T-cell (primary cell): ENCODE results near the gene DLX1. TPM values are rescaled to one million over a fixed set of nuclear protein-coding genes. Genes with fewer than 3 reads are reported as not detected.

Experiments
- ATAC-seq, 4 experiments: fragments of 200-7000 bp in 3 of 4; fragments of 150-1000 bp in 1 of 4; cut with Tn5 transposase; replicated peaks in 1 of 4; 1 replicate in 3 of 4; 2 replicates in 1 of 4; pipeline ENCODE4 v1.10.0; 2021; ENCODE audit warnings: moderate library complexity in 3 of 4, mild to moderate bottlenecking in 2 of 4, moderate number of reproducible peaks in 1 of 4
- CTCF ChIA-PET, 2 donors: fragments of 300-600 bp; sonication (Branson Sonifier 250); formaldehyde crosslinking; loops; one replicate each; lab custom pipeline; 2022; ENCODE audit warnings: antibody characterized with exemption in 2 of 2; lab: Charles Lee
- POLR2A ChIA-PET, 2 donors: fragments of 300-600 bp; sonication (Branson Sonifier 250); formaldehyde crosslinking; loops; one replicate each; lab custom pipeline; 2022; ENCODE audit warnings: antibody characterized with exemption in 2 of 2; lab: Charles Lee
- DNase-seq, 35 experiments: peaks; one replicate each; pipeline versions ENCODE4 v3.0.0 to v3.0.0-alpha.2; 2013 to 2023
- H3K27ac ChIP-seq: one replicate; pipeline ENCODE4 v1.5.1; 2013; ENCODE audit warnings: low read length
- H3K27me3 ChIP-seq, 2 experiments: replicated peaks in 1 of 2; 1 replicate in 1 of 2; 2 replicates in 1 of 2; pipeline versions ENCODE4 v1.6.1 to v1.7.0; 2013; ENCODE audit warnings: low read length in 1 of 2, mixed read lengths in 1 of 2; ENCODE audit not compliant: control insufficient read depth in 2 of 2, insufficient read depth in 2 of 2; ENCODE audit errors: extremely low read depth in 1 of 2
- H3K36me3 ChIP-seq, 2 donors: 1 replicate in 1 of 2; 2 replicates in 1 of 2; pipeline versions ENCODE4 v1.6.1 to v1.7.0; 2013; ENCODE audit warnings: low read length in 1 of 2; ENCODE audit not compliant: control insufficient read depth in 2 of 2, insufficient read depth in 1 of 2; ENCODE audit errors: extremely low read depth in 1 of 2
- H3K4me1 ChIP-seq, 2 experiments: 1 replicate in 1 of 2; 2 replicates in 1 of 2; pipeline versions ENCODE4 v1.6.1 to v1.7.0; 2013; ENCODE audit warnings: low read length in 2 of 2, mixed read lengths in 1 of 2; ENCODE audit not compliant: insufficient read depth in 2 of 2, control insufficient read depth in 1 of 2; ENCODE audit errors: extremely low read depth in 1 of 2
- H3K4me3 ChIP-seq, 2 donors: 1 replicate in 1 of 2; 2 replicates in 1 of 2; pipeline versions ENCODE4 v1.5.1 to v1.7.0; 2013; ENCODE audit warnings: mild to moderate bottlenecking in 2 of 2, low read length in 1 of 2, moderate library complexity in 1 of 2; ENCODE audit not compliant: control insufficient read depth in 1 of 2; ENCODE audit errors: extremely low read depth in 1 of 2
- H3K9me3 ChIP-seq: 2 replicates; pipeline ENCODE4 v1.7.0; 2013
- H3K27ac Mint-ChIP-seq, 2 donors: one replicate each; pipeline ENCODE4 v1.8.0; 2020 to 2021; ENCODE audit warnings: mild to moderate bottlenecking in 2 of 2, mixed read lengths in 2 of 2
- H3K27me3 Mint-ChIP-seq, 2 donors: one replicate each; pipeline ENCODE4 v1.8.0; 2021 to 2022; ENCODE audit warnings: mixed read lengths in 2 of 2
- H3K36me3 Mint-ChIP-seq: one replicate; pipeline ENCODE4 v1.8.0; 2021; ENCODE audit warnings: mixed read lengths
- H3K4me1 Mint-ChIP-seq, 3 donors: one replicate each; pipeline ENCODE4 v1.8.0; 2020 to 2022; ENCODE audit warnings: mixed read lengths in 3 of 3, mild to moderate bottlenecking in 1 of 3
- H3K4me3 Mint-ChIP-seq, 3 donors: one replicate each; pipeline ENCODE4 v1.8.0; 2020 to 2022; ENCODE audit warnings: mild to moderate bottlenecking in 3 of 3, mixed read lengths in 3 of 3, moderate library complexity in 3 of 3
- H3K9me3 Mint-ChIP-seq, 3 donors: one replicate each; pipeline ENCODE4 v1.8.0; 2020 to 2022; ENCODE audit warnings: mixed read lengths in 3 of 3
- WGBS: methylation state at CpG from one replicate; pipeline ENCODE4 v1.1.5; 2013; ENCODE audit warnings: missing lambda C conversion rate; ENCODE audit not compliant: insufficient coverage; 5-methylcytosine and 5-hydroxymethylcytosine counted together
- total RNA-seq, 35 experiments: library from RNA in 6 of 35; stranded (reverse) in 6 of 35; fragments of 120-200 nt in 1 of 35; gene quantifications; one replicate each; pipeline versions ENCODE4 v1.2.1 to v1.2.4 and lab custom pipeline; 2013 to 2026

The DLX1 gene
- total RNA-seq, 5 donors from 2014 or later (not counting 1 experiment from before 2014, with no cell fraction given), result not detected

- peaks cover 53 to 82% of the 10 kb centered on the region in 2 donors for H3K27me3 Mint-ChIP-seq
- 6% methylated on average over 67 of the region's 72 CpGs for WGBS
- no peaks in the 10 kb centered on the region for H3K36me3 Mint-ChIP-seq
- Histone ChIP-seq H3K36me3 (no peaks in the 10 kb centered on the region), H3K9me3 (no peaks in the 10 kb centered on the region), H3K4me3 (peak overlapping the region in 1 of 2 donors; percentile 77), H3K4me1 (peaks cover 39 to 89% of the 10 kb centered on the region in 2 experiments), H3K27ac (no peak overlapping the region), H3K27me3 (peaks cover 13 to 94% of the 10 kb centered on the region in 2 experiments)
- ATAC-seq (no peak), DNase-seq (peak in 2 of 35 experiments; percentile 25 to 32)
- peak overlapping the region in 1 of 2 donors; percentile 27 for H3K27ac Mint-ChIP-seq
- ChIA-PET POLR2A (no interaction called here), CTCF (no interaction called here)
- peak overlapping the region in 2 of 3 donors; percentile 28 to 86 for H3K4me3 Mint-ChIP-seq
- no peaks in the 10 kb centered on the region for H3K9me3 Mint-ChIP-seq
- peaks cover 53 to 67% (median 63%) of the 10 kb centered on the region in 3 donors for H3K4me1 Mint-ChIP-seq
These were observed 15.0 kb downstream of the DLX1 start for GRCh38 chr2:172100080-172100934.

GRCh38 chr2:172100935-172101820 lies 15.9 kb downstream of the DLX1 start:
- Mint-ChIP-seq H3K4me3 (peak overlapping the region; percentile 75 to 86 (median 75)), H3K27me3 (peaks cover 52 to 82% of the 10 kb centered on the region in 2 donors), H3K27ac (peak overlapping the region in 1 of 2 donors; percentile 27), H3K36me3 (no peaks in the 10 kb centered on the region), H3K9me3 (no peaks in the 10 kb centered on the region), H3K4me1 (peaks cover 49 to 65% (median 60%) of the 10 kb centered on the region in 3 donors)
- no peaks in the 10 kb centered on the region for H3K36me3 ChIP-seq
- H3K4me1 ChIP-seq, result peaks cover 34 to 88% of the 10 kb centered on the region in 2 experiments
- DNase-seq (peak in 2 of 35 experiments; percentile 16 to 42), ATAC-seq (peak in 1 of 4 experiments; percentile 9)
- H3K27me3 ChIP-seq, result peaks cover 17 to 94% of the 10 kb centered on the region in 2 experiments
- H3K9me3 ChIP-seq, result no peaks in the 10 kb centered on the region
- CTCF ChIA-PET, result interaction anchor here (0.7 to 1.4 kb wide), 6 partner anchors 8 to 393 kb away, joined by 3 to 4 read pairs (median 4); partner anchors contain the start of gene HAT1 (in 1 of the 2)
- no peak overlapping the region for H3K27ac ChIP-seq
- WGBS, result 12% methylated on average over 45 of the region's 54 CpGs
- peak overlapping the region; percentile 52 to 77 for H3K4me3 ChIP-seq
- POLR2A ChIA-PET, result no interaction called here

GRCh38 chr2:172101821-172102390 lies 16.6 kb downstream of the DLX1 start:
- no peaks in the 10 kb centered on the region for H3K9me3 Mint-ChIP-seq
- 1% methylated on average over 24 of the region's 36 CpGs for WGBS
- H3K27me3 ChIP-seq, result peaks cover 17 to 94% of the 10 kb centered on the region in 2 experiments
- no peaks in the 10 kb centered on the region for H3K9me3 ChIP-seq
- peaks cover 49 to 65% (median 57%) of the 10 kb centered on the region in 3 donors for H3K4me1 Mint-ChIP-seq
- peak overlapping the region; percentile 75 to 86 (median 75) for H3K4me3 Mint-ChIP-seq
- no peak overlapping the region for H3K27ac ChIP-seq
- ChIA-PET POLR2A (no interaction called here), CTCF (interaction anchor here (0.7 to 1.4 kb wide), 7 partner anchors 9 to 394 kb away, joined by 3 to 4 read pairs (median 3); partner anchors contain the start of gene HAT1 (in 1 of the 2))
- peak in 5 of 35 experiments; percentile 23 to 50 (median 40) for DNase-seq
- no peaks in the 10 kb centered on the region for H3K36me3 ChIP-seq
- peaks cover 47 to 83% of the 10 kb centered on the region in 2 donors for H3K27me3 Mint-ChIP-seq
- no peaks in the 10 kb centered on the region for H3K36me3 Mint-ChIP-seq
- H3K4me1 ChIP-seq, result peaks cover 29 to 88% of the 10 kb centered on the region in 2 experiments
- no peak overlapping the region for H3K27ac Mint-ChIP-seq
- ATAC-seq, result peak; percentile 15 to 31 (median 24)
- H3K4me3 ChIP-seq, result peak overlapping the region; percentile 52 to 77

- Histone ChIP-seq H3K4me1 (peaks cover 26 to 85% of the 10 kb centered on the region in 2 experiments), H3K9me3 (no peaks in the 10 kb centered on the region), H3K27ac (no peak within 1 kb of the TSS), H3K36me3 (no peaks in the 10 kb centered on the region), H3K4me3 (peak within 1 kb of the TSS; percentile 52 to 77), H3K27me3 (peaks cover 16 to 94% of the 10 kb centered on the region in 2 experiments)
- peaks cover 49 to 58% (median 54%) of the 10 kb centered on the region in 3 donors for H3K4me1 Mint-ChIP-seq
- peak within 1 kb of the TSS in 1 of 2 donors; percentile 44 for H3K27ac Mint-ChIP-seq
- under 1% methylated on average over 59 of the region's 74 CpGs for WGBS
- DNase-seq (peak in 15 of 35 experiments; percentile 17 to 77 (median 44)), ATAC-seq (peak; percentile 20 to 57 (median 26))
- peak within 1 kb of the TSS; percentile 75 to 86 (median 75) for H3K4me3 Mint-ChIP-seq
- no peaks in the 10 kb centered on the region for H3K9me3 Mint-ChIP-seq
- H3K36me3 Mint-ChIP-seq, result no peaks in the 10 kb centered on the region
- ChIA-PET CTCF (interaction anchor here (0.9 to 2.4 kb wide), 6 partner anchors 11 to 394 kb away, joined by 3 to 9 read pairs (median 4); partner anchors contain the start of gene DLX1 (in 1 of the 2)), POLR2A (no interaction called here)
- peaks cover 47 to 82% of the 10 kb centered on the region in 2 donors for H3K27me3 Mint-ChIP-seq
These were observed 17.4 kb downstream of the DLX1 start, which contains the start of gene DLX2 for GRCh38 chr2:172102391-172103359. TSS of gene DLX2 (minus strand) at chr2:172102900. CDS start at chr2:172102538, 362 bp downstream.
